AG10803 (cell line): ENCODE results near the gene MRRF.

Experiments used
- DNase-seq: peaks from one replicate; pipeline ENCODE4 v3.0.0; 2010; ENCODE audit warnings: low read depth
- H3K4me3 ChIP-seq: 2 replicates; pipeline ENCODE4 v1.5.1; 2011; ENCODE audit warnings: mild to moderate bottlenecking, low read length, control low read depth
- CTCF ChIP-seq: conservative IDR thresholded peaks from 2 replicates; pipeline ENCODE4 v1.5.1; 2011; ENCODE audit warnings: mild to moderate bottlenecking, low read length, control low read depth, inconsistent platforms

Gene MRRF

DNA sequence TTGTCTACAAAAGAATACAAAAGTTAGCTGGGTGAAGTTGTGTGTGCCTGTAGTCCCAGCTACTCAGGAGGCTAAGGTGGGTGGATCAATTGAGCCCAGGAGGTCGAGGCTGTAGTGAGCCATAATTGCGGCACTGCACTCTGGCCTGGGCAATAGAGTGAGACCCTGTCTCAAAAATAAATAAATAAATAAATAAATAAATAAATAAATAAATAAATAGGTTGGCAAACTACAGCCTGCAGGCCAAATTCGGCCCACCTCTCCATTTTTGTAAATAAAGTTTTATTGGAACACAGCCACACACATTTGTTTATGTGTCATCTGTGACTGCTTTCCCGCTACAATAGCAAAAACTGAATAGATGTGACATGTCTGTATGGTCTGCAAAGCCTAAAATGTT lies 115.6 kb downstream of the MRRF start:
- no peak overlapping the region for H3K4me3 ChIP-seq
- no peak for TF ChIP-seq CTCF
- DNase-seq: no peak
